ENCODE results near the gene EIF4G3. TPM values are rescaled to one million over a fixed set of nuclear protein-coding genes. Genes with fewer than 3 reads are reported as not detected.

EIF4G3 gene
- total and polyA plus RNA-seq, 2 donors (not counting 3 experiments of a cell fraction or from before 2014, with no cell fraction given): 40.7 to 78.5 TPM

- no peak overlapping the region for H2AFZ ChIP-seq (ENCODE audit: low read depth, low read length)
- H3K4me3 ChIP-seq (replicated peaks in 1 of 3; ENCODE audit: insufficient read depth in 1 of 3, low read depth in 1 of 3, low read length in 3 of 3): no peak overlapping the region
- no peaks in the 10 kb centered on the region for H3K27me3 ChIP-seq (ENCODE audit: control insufficient read depth in 2 of 2, insufficient read depth in 2 of 2, low read length in 2 of 2)
- TF ChIP-seq JUN (IDR thresholded peaks at IDR 0.05; ENCODE audit: borderline replicate concordance, insufficient read depth, insufficient read length, low read depth) (no peak), POLR2A (IDR thresholded peaks at IDR 0.05; ENCODE audit: low read depth, low read length) (no peak), FOS (IDR thresholded peaks at IDR 0.05; ENCODE audit: borderline replicate concordance, insufficient read depth, low read length) (no peak), GATA2 (IDR thresholded peaks at IDR 0.05; ENCODE audit: insufficient read depth, insufficient read length, low read depth, low read length) (no peak), MYC (IDR thresholded peaks at IDR 0.05; ENCODE audit: low read depth, low read length) (no peak), EZH2 (IDR thresholded peaks at IDR 0.05; ENCODE audit: borderline replicate concordance, low read depth, low read length, severe bottlenecking) (no peak), POLR2AphosphoS5 (IDR thresholded peaks at IDR 0.05; ENCODE audit: insufficient read depth, low read depth, low read length) (no peak), MAX (IDR thresholded peaks at IDR 0.05; ENCODE audit: insufficient read depth, insufficient read length) (no peak), CTCF (IDR thresholded peaks at IDR 0.05; ENCODE audit: extremely low read depth in 1 of 2, insufficient read depth in 1 of 2, low read depth in 1 of 2, low read length in 2 of 2) (no peak)
- FAIRE-seq (no peak), DNase-seq (ENCODE audit: low read depth, low spot score) (no peak)
- H3K79me2 ChIP-seq (ENCODE audit: control insufficient read depth, insufficient read depth, low read length): no peaks in the 10 kb centered on the region
- no TSS peak for BruUV-seq (replicated peaks)
- H3K9me1 ChIP-seq (replicated peaks; ENCODE audit: control insufficient read depth, extremely low read depth, insufficient read depth, low read length): no peaks in the 10 kb centered on the region
- no peak overlapping the region for H3K9ac ChIP-seq (replicated peaks; ENCODE audit: extremely low read depth, insufficient read depth, low read length)
- POLR2A ChIA-PET: no interaction called here
- H3K4me2 ChIP-seq (ENCODE audit: insufficient read depth, low read length): no peak overlapping the region
- H3K9me3 ChIP-seq (replicated peaks; ENCODE audit: control insufficient read depth, insufficient read depth, low read length): no peaks in the 10 kb centered on the region
- no peaks in the 10 kb centered on the region for H4K20me1 ChIP-seq (replicated peaks; ENCODE audit: control insufficient read depth, extremely low read depth, insufficient read depth, low read length)
- H3K27ac ChIP-seq (ENCODE audit: insufficient read depth, low read depth, low read length): no peak overlapping the region
- dilution Hi-C loops (cut with MboI; ENCODE audit: extremely low pct_ligation_motif_present, low sequenced_read_pairs) (no loop called here), intact Hi-C loops (cut with micrococcal nuclease) (no loop called here)
- CTCF ChIA-PET: no interaction called here
- no peaks in the 10 kb centered on the region for H3K4me1 ChIP-seq (ENCODE audit: control insufficient read depth, extremely low read depth, insufficient read depth, low read length)
- H3K36me3 ChIP-seq (ENCODE audit: control insufficient read depth in 2 of 2, extremely low read depth in 1 of 2, insufficient read depth in 2 of 2, low read length in 2 of 2): no peaks in the 10 kb centered on the region
These were observed 291.6 kb downstream of the EIF4G3 start for GRCh38 chr1:20885121-20885520.

Measured in endothelial cell of umbilical vein (primary cell).